GM19452 (cell line): ENCODE measurements around the gene SLC1A1.
"Not testable (repeated sequence)": the region's sequence is repeated elsewhere in the genome, so short reads cannot be mapped to it uniquely, and the experiment has no call there.

Source experiments
- ATAC-seq: cut with Tn5 transposase; IDR thresholded peaks from one replicate; pipeline ENCODE4 v1.9.1; 2021; ENCODE audit not compliant: unreplicated experiment

Gene SLC1A1

DNA sequence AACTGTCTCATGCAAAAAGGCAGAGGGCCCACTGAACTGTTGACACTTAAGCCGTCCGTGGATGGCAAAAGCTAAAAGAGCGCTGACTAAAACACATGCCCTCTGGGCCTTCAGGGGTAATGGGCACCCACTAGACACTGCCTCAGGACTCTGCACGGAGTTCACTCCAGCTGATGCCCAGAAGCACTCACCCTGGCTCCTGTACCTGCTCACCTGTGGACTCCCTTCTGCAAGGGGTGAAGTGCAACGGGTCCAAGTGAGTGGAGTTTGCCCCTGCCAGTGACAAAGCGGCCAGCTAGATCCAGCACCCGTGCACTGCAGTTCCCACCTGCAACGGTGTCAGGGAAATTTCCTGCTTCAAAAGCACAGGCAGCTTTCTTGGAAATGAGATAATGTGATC, 50.2 kb downstream of the SLC1A1 start:
- no peak for ATAC-seq

DNA sequence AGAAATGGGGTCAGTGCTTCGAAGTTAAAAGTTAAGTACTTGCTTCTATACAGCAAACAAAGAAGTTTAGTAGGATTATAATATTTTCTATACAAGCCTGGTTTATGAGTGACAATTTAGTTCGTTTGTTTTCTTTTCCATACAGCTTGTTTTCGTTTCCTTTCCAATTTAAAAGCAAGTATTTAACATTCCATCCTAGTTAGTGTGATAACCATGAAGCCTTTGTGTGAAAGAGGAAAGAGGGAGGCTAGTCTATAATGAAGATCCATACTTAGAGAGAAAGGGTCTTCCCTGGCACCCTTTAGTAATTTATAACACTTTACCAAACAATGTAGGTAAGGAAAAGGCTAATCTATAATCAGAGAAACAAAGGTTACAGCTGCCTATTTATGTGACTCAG, 51.0 kb downstream of the SLC1A1 start:
- no peak for ATAC-seq

DNA sequence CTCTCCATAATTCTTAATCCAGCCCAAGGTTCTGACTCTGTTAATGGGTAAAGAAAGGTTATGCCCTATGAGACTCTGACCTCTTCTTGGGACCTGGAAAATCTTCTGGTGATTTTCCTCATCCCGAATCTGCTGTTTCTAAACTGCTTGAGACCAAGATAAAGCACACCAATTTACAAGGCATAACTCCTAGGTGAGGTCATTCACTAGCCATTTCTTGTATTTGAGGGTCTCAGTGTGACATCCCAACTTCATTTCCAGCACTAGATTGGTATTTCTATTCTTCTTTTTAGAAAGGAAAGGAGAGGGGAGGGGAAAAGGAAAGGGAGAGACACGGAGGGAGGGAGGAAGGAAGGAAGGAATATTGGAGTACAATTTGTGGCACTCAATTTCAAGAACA, 51.6 kb downstream of the SLC1A1 start:
- ATAC-seq, result no peak

- not testable (repeated sequence) for ATAC-seq
Observed at GRCh38 chr9:4544714-4545113, 54.4 kb downstream of the SLC1A1 start.

GRCh38 chr9:4547016-4547415, 56.7 kb downstream of the SLC1A1 start:
- no peak for ATAC-seq

GRCh38 chr9:4548811-4549725, 58.8 kb downstream of the SLC1A1 start:
- no peak for ATAC-seq

DNA sequence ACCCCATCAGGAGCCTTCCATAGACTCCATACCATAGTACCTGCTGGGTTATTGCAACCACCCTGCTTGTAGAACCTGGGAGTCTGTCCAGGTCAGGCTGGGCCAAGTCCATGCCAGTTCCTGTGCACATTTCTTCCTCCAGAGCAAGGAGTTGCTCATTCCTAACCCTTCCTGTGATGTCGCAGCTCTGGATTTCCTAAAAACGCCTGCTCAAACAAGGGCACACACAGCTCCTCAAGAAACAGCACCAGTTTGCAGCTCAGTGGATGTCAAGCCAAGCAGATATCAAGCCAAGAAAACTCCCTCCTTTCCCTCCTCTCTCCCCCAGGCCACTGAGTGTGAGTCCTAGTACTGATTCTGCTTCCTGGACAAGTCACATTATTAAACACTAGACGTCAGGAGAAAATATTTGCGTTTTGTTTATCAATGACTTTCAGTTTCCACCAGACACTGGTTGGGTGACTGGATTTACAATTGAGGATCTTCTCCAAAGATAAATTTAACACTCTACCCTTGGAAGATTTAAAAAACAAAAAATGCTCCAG, 59.6 kb downstream of the SLC1A1 start:
- ATAC-seq, result no peak

DNA sequence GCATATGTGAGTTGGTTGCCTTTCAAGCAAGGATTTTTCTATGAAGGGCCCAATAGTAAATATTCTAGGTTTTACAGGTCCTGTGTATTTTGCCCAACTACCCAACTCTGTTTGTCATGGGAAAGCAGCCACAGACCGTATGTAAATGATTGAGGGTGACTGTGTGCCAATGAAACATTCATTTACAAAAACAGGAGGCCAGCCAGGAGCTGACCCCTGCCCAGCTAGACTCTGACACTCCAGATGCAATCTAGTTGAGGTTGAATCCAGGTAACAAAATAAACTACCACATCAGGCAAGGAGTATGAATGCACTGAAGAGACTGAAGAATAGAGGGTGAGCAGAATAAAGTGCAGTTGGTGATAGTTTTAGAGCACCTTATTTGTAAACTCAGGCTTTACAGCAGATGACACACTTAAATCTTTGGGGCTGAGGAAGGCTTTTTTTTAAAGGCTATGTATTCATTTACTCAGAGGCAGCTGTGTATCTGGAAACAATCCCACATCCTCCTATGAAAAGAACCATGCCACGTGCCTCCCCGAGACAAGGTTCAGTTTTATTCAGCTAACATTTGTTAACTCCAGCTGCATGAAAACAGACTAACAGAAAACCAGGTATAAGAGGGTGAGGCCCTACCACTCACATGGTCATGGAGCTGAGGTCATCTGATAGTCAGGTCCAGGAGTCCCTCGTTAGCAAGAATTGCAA, 60.7 kb downstream of the SLC1A1 start:
- ATAC-seq, result no peak

- no peak for ATAC-seq
Observed at GRCh38 chr9:4553951-4554381, 63.7 kb downstream of the SLC1A1 start.

- ATAC-seq, result no peak
Observed at GRCh38 chr9:4555236-4555635, 65.0 kb downstream of the SLC1A1 start.

GRCh38 chr9:4558371-4558998, 68.2 kb downstream of the SLC1A1 start:
- ATAC-seq, result no peak

- peak; percentile 90 for ATAC-seq
Observed at GRCh38 chr9:4559261-4560182, 69.3 kb downstream of the SLC1A1 start.

GRCh38 chr9:4563105-4563504, 72.8 kb downstream of the SLC1A1 start:
- no peak for ATAC-seq

GRCh38 chr9:4566806-4567205, 76.5 kb downstream of the SLC1A1 start:
- no peak for ATAC-seq

DNA sequence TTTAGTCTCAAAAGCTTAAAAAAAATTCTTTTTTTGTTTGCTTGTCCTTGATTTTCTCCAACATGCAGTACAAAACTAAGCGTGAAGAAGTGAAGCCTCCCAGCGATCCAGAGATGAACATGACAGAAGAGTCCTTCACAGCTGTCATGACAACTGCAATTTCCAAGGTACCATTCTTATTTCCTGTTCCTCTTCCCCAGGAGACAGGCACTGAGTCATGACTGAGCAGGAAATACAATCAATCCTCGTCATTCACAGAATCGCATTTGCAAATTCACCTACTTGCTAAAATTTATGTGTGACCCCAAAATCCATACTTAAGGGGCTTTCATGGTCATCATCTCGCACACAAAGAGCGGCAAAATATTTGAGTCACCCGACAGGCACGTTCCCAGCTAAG, 77.3 kb downstream of the SLC1A1 start:
- ATAC-seq, result no peak

- no peak for ATAC-seq
Observed at GRCh38 chr9:4569101-4569500, 78.8 kb downstream of the SLC1A1 start.

DNA sequence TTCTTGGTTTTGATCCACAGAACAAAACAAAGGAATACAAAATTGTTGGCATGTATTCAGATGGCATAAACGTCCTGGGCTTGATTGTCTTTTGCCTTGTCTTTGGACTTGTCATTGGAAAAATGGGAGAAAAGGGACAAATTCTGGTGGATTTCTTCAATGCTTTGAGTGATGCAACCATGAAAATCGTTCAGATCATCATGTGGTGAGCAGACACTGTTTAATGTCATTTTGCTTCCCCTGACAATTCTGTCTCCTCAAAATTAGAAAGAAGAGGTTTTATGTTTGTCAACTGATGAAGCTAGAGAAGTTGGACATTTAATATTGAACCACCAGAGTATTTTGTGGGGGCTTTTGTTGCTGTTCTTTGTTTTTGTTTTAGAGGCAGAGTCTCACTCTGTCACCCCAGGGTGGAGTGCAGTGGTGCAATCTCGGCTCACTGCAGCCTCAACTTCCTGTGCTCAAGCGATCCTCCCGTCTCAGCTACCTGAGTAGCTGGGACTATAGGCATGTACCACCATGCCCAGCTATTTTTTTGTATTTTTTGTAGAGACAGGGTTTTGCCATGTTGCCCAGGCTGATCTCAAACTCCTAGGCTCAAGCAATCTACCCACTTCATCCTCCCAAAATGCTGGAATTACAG, 82.0 kb downstream of the SLC1A1 start:
- no peak for ATAC-seq

GRCh38 chr9:4573176-4573575, 82.9 kb downstream of the SLC1A1 start:
- ATAC-seq, result no peak

- ATAC-seq, result no peak
Observed at GRCh38 chr9:4573634-4574389, 83.5 kb downstream of the SLC1A1 start.
